Right renal cortex interstitium (tissue), 3 donors: Measurements from ENCODE around the gene ZNF488. TPM values are rescaled to one million over a fixed set of nuclear protein-coding genes. Genes with fewer than 3 reads are reported as not detected.

Experiments
- polyA plus RNA-seq, 3 donors: library from polyadenylated mRNA; unstranded; fragments of 120-200 nt; gene quantifications; one replicate each; pipeline ENCODE4 v1.2.1, GENCODE V29; 2013; ENCODE audit not compliant: insufficient read length in 3 of 3

The ZNF488 gene
- polyA plus RNA-seq, 3 donors = 5.9 to 6.6 (median 6.4) TPM

Other genes with a start within 250 kb of the ZNF488 start
- 1 to 10 TPM; 1.1 to 1.6 (median 1.4) TPM for gene GDF10, start 84.1 kb downstream of the ZNF488 start, polyA plus RNA-seq
- not detected for gene GDF2, start 61.8 kb downstream of the ZNF488 start, polyA plus RNA-seq
- under 1 TPM; 0.08 to 0.15 (median 0.15) TPM for gene RBP3, start 35.9 kb downstream of the ZNF488 start, polyA plus RNA-seq
- gene ANXA8, start 99.8 kb upstream of the ZNF488 start, polyA plus RNA-seq = under 1 TPM in 2 of 3 donors, not detected in 1; 0.20 to 0.21 TPM
- not detected for gene FAM25G, start 107.4 kb upstream of the ZNF488 start, polyA plus RNA-seq
- gene AGAP9, start 139.3 kb upstream of the ZNF488 start, polyA plus RNA-seq = 10 to 100 TPM in 1 of 3 donors, 1 to 10 TPM in 2; 3.8 to 14.9 (median 9.7) TPM